Sigmoid colon (tissue), 4 donors: ENCODE results near the gene SDHAF4.

Source experiments
- POLR2A ChIP-seq, 2 donors: fragments of 450-650 bp; IDR thresholded peaks; one replicate each; pipeline ENCODE4 v1.6.1; 2016; ENCODE audit warnings: antibody characterized with exemption in 2 of 2, mild to moderate bottlenecking in 2 of 2, moderate library complexity in 2 of 2
- POLR2AphosphoS5 ChIP-seq, 4 donors: sonication (generic); formaldehyde crosslinking; IDR thresholded peaks; one replicate each; pipeline ENCODE4 v1.6.1; 2017; ENCODE audit warnings: antibody characterized with exemption in 4 of 4
- TF ChIP-seq, protein P1 (sequence below), 4 experiments: fragments of 450-650 bp in 3 of 4; fragments of 200-600 bp in 1 of 4; IDR thresholded peaks; one replicate each; pipeline ENCODE4 v1.5.1; 2016 to 2019; ENCODE audit warnings: antibody characterized with exemption in 4 of 4, mild to moderate bottlenecking in 3 of 4, moderate library complexity in 2 of 4

GRCh38 chr6:70627500-70628254 is 60.9 kb downstream of the SDHAF4 start:
- TF ChIP-seq, protein P1, sequence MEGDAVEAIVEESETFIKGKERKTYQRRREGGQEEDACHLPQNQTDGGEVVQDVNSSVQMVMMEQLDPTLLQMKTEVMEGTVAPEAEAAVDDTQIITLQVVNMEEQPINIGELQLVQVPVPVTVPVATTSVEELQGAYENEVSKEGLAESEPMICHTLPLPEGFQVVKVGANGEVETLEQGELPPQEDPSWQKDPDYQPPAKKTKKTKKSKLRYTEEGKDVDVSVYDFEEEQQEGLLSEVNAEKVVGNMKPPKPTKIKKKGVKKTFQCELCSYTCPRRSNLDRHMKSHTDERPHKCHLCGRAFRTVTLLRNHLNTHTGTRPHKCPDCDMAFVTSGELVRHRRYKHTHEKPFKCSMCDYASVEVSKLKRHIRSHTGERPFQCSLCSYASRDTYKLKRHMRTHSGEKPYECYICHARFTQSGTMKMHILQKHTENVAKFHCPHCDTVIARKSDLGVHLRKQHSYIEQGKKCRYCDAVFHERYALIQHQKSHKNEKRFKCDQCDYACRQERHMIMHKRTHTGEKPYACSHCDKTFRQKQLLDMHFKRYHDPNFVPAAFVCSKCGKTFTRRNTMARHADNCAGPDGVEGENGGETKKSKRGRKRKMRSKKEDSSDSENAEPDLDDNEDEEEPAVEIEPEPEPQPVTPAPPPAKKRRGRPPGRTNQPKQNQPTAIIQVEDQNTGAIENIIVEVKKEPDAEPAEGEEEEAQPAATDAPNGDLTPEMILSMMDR (IDR thresholded peaks at IDR 0.05), result no peak
- TF ChIP-seq POLR2AphosphoS5 (IDR thresholded peaks at IDR 0.05) (no peak), POLR2A (IDR thresholded peaks at IDR 0.05) (no peak)
